GM18502 (cell line): Measurements from ENCODE around the gene NFKBIE.

Experiments used
- ATAC-seq: cut with Tn5 transposase; IDR thresholded peaks from one replicate; pipeline ENCODE4 v1.9.1; 2021; ENCODE audit warnings: mild to moderate bottlenecking; ENCODE audit not compliant: unreplicated experiment, poor library complexity

The NFKBIE gene

DNA sequence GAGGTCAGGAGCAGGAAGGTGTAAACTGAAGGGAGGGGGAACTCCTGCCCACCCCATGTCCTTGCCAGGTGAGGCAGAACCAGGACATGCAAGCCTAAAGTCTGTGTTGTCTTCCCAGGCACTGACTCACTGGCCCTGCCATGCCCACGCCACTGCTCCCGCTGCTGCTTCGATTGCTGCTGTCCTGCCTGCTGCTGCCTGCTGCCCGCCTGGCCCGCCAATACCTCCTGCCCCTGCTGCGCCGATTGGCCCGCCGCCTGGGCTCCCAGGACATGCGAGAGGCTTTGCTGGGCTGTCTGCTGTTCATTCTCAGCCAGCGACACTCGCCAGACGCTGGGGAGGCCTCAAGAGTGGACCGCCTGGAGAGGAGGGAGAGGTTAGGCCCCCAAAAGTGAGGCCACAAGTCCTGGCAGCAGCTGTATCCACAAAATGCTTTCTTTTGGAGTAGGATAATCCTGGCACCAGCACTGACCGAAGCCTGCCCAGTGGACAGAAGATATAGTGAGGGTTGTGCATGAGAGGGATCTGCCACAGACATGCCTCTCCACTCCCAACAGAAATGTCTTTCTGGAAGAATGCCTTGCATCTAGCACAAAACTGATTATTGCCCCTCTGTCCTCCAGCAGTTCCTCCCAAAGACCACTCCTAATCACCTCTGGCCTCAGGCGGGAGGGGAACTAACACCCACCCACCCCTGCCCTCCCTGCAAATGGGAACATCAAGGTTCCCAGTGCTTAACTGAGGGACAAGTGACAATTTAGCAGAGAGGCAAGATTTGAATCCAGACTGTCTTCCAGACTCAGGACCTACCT is 47.8 kb downstream of the NFKBIE start:
- ATAC-seq, result no peak

DNA sequence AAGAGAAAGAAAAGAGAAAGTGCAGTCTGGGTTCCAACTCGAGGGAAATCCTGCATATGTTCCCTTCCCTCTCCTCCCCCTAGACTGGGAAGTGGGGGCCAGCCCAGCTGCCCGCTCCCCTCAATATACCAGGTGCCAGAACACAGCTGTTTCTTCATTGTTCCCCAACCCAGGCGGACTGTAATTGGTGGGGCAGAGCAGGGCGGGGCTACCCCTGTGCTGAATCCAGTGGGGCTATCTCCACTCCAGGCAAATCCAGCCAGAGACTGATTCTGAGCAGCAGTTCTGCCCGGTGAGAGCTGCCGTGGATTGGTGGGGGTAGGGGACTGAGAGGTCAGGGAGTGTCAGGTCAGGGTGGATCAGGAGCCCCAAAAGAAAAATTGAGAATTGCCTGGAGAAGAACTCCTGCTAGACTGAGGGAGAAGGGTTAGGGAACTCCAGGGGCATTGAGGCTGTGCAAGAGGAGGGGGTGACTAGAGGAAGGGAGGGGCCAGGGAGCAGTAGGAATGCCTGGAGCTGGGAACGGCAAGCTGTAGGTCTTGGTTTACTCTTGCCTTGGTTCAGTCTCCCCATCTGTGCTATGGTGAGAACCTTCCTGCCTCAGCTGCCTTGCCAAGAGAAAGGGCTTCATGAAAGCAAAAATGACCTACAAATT is 48.5 kb downstream of the NFKBIE start, which contains the start of gene MYMX:
Gene MYMX, plus strand, starts transcription at position 250 of the 655 bp plus-strand sequence. CDS start 546 bp downstream, outside the sequence.
- ATAC-seq, result no peak

DNA sequence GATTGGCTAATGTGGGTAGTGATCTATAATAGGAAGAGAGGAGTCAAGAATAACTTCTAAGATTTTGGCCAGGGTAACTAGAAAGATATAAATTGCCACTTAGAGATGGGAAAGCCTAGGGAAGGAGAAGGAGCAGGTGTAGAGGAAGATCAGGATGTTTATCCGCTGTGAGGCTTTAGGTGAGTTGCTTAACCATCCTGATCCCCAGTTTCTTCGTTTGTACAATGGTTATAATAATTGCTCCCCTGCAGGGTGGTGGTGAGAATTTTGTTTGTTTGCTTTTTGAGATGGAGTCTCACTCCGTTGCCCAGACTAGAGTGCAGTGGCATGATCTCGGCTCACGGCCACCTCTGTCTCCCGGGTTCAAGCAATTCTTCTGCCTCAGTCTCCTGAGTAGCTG is 51.0 kb downstream of the NFKBIE start:
- no peak for ATAC-seq

DNA sequence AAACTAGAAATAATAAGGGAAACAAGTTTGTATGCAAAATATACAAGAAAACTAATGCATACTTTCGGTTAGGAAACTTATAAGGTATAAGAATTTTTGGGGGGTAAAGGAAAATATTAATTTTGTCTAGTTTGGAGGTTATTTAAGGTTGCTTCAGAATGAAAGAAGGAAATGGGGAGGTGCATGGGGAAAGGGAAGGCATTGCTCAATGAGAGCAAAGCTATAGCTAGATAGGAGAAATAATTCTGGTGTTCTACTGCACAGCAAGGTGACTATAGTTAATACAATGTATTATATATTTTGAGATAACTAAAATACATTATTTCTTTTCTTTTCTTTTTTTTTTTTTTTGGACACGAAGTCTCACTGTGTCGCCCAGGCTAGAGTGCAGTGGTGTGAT is 54.1 kb downstream of the NFKBIE start:
- ATAC-seq, result no peak
